Left renal pelvis (tissue), 4 donors: ENCODE measurements around the gene ANAPC10. TPM values are rescaled to one million over a fixed set of nuclear protein-coding genes. Genes with fewer than 3 reads are reported as not detected.

Experiments
- DNase-seq, 4 donors: peaks; one replicate each; pipeline ENCODE4 v3.0.0-alpha.2; 2013; ENCODE audit warnings: low read depth in 4 of 4, low spot score in 3 of 4
- polyA plus RNA-seq, 4 donors: library from polyadenylated mRNA; unstranded; fragments of 120-200 nt; gene quantifications; one replicate each; pipeline ENCODE4 v1.2.1, GENCODE V29; 2013; ENCODE audit not compliant: insufficient read length in 4 of 4

Gene ANAPC10
- polyA plus RNA-seq, 4 donors: 26.6 to 35.1 (median 30.5) TPM

- DNase-seq: no peak
Observed at GRCh38 chr4:145075742-145076468, 22.1 kb downstream of the ANAPC10 start.

- no peak for DNase-seq
Observed at GRCh38 chr4:145071560-145071959, 26.4 kb downstream of the ANAPC10 start.

- DNase-seq: no peak
Observed at GRCh38 chr4:145069361-145069760, 28.6 kb downstream of the ANAPC10 start.

GRCh38 chr4:145066063-145066501 lies 31.9 kb downstream of the ANAPC10 start:
- DNase-seq: no peak

GRCh38 chr4:145061318-145061920 lies 36.6 kb downstream of the ANAPC10 start:
- peak in 3 of 4 donors; percentile 7 to 18 (median 16) for DNase-seq

- no peak for DNase-seq
Observed at GRCh38 chr4:145058256-145058655, 39.7 kb downstream of the ANAPC10 start.

GRCh38 chr4:145056325-145057130 lies 41.5 kb downstream of the ANAPC10 start:
- DNase-seq: no peak

GRCh38 chr4:145055533-145056257 lies 42.3 kb downstream of the ANAPC10 start:
- no peak for DNase-seq

- no peak for DNase-seq
Observed at GRCh38 chr4:145049241-145049640, 48.8 kb downstream of the ANAPC10 start.

- DNase-seq: no peak
Observed at GRCh38 chr4:145048817-145049216, 49.2 kb downstream of the ANAPC10 start.

GRCh38 chr4:145047151-145047550 lies 50.8 kb downstream of the ANAPC10 start:
- no peak for DNase-seq

- no peak for DNase-seq
Observed at GRCh38 chr4:145045180-145045579, 52.8 kb downstream of the ANAPC10 start.

- DNase-seq: no peak
Observed at GRCh38 chr4:145044341-145044740, 53.7 kb downstream of the ANAPC10 start.

GRCh38 chr4:145043306-145043705 lies 54.7 kb downstream of the ANAPC10 start:
- DNase-seq: no peak

- no peak for DNase-seq
Observed at GRCh38 chr4:145042601-145043285, 55.3 kb downstream of the ANAPC10 start.

GRCh38 chr4:145041378-145041777 lies 56.6 kb downstream of the ANAPC10 start:
- no peak for DNase-seq

GRCh38 chr4:145035494-145036136 lies 62.4 kb downstream of the ANAPC10 start:
- no peak for DNase-seq

- DNase-seq: no peak
Observed at GRCh38 chr4:145034727-145035211, 63.2 kb downstream of the ANAPC10 start.

- no peak for DNase-seq
Observed at GRCh38 chr4:145019346-145019745, 78.7 kb downstream of the ANAPC10 start.

- no peak for DNase-seq
Observed at GRCh38 chr4:145014365-145014764, 83.6 kb downstream of the ANAPC10 start.
